ENCODE results near the gene CAPN12. TPM values are rescaled to one million over a fixed set of nuclear protein-coding genes. Genes with fewer than 3 reads are reported as not detected.
"Not testable (repeated sequence)": the region's sequence is repeated elsewhere in the genome, so short reads cannot be mapped to it uniquely, and the experiment has no call there.

The CAPN12 gene
- polyA plus RNA-seq, 1 donor (not counting 4 experiments of a cell fraction or from before 2014, with no cell fraction given) = 5.6 TPM

GRCh38 chr19:38786572-38787265, 42.4 kb upstream of the CAPN12 start:
- peak; percentile 99 for FAIRE-seq
- H4K20me1 ChIP-seq (ENCODE audit: control insufficient read depth, extremely low read depth, insufficient read depth, low read length) = no peaks in the 10 kb centered on the region
- peak overlapping the region; percentile 42 for H3K27ac ChIP-seq (ENCODE audit: control insufficient read depth, insufficient read depth, low read length)
- H3K9ac ChIP-seq (ENCODE audit: control insufficient read depth, extremely low read depth, insufficient read depth, low read length) = no peak overlapping the region
- H3K9me1 ChIP-seq (ENCODE audit: control insufficient read depth, extremely low read depth, insufficient read depth, low read length) = no peaks in the 10 kb centered on the region
- H3K79me2 ChIP-seq (ENCODE audit: control insufficient read depth, insufficient read depth, low read length) = peaks cover 1% of the 10 kb centered on the region
- H3K27me3 ChIP-seq (ENCODE audit: control insufficient read depth, extremely low read depth, insufficient read depth, low read length) = no peaks in the 10 kb centered on the region
- peak; percentile 74 for DNase-seq (ENCODE audit: low read depth, low spot score)
- dilution Hi-C loops (cut with MboI; ENCODE audit: extremely low pct_ligation_motif_present, low sequenced_read_pairs) = no loop called here
- H3K4me3 ChIP-seq (ENCODE audit: control insufficient read depth in 2 of 3, extremely low read depth in 1 of 3, insufficient read depth in 2 of 3, low read depth in 1 of 3, low read length in 3 of 3) = no peak overlapping the region
- H3K9me3 ChIP-seq (ENCODE audit: control insufficient read depth, low read depth, low read length) = no peaks in the 10 kb centered on the region
- peaks cover 17% of the 10 kb centered on the region for H3K4me1 ChIP-seq (ENCODE audit: control insufficient read depth, extremely low read depth, insufficient read depth, low read length)
- H2AFZ ChIP-seq (ENCODE audit: control insufficient read depth, low read length) = peak overlapping the region; percentile 16
- TF ChIP-seq CTCF (optimal IDR thresholded peaks at IDR 0.05 in 1 of 3, IDR thresholded peaks at IDR 0.05 in 1 of 3, conservative IDR thresholded peaks at IDR 0.05 in 1 of 3; ENCODE audit: extremely low read depth in 1 of 3, insufficient read depth in 2 of 3, low read length in 3 of 3) (no peak), EZH2 (IDR thresholded peaks at IDR 0.05; ENCODE audit: low read length) (no peak)
- H3K4me2 ChIP-seq (ENCODE audit: control insufficient read depth, extremely low read depth, insufficient read depth, low read depth, low read length) = peak overlapping the region; percentile 55
- no peaks in the 10 kb centered on the region for H3K36me3 ChIP-seq (ENCODE audit: control insufficient read depth in 2 of 2, extremely low read depth in 1 of 2, insufficient read depth in 2 of 2, low read length in 2 of 2)

GRCh38 chr19:38786061-38786460, 41.8 kb upstream of the CAPN12 start:
- H3K9me3 ChIP-seq (ENCODE audit: control insufficient read depth, low read depth, low read length); H4K20me1 ChIP-seq (ENCODE audit: control insufficient read depth, extremely low read depth, insufficient read depth, low read length); H3K4me2 ChIP-seq (ENCODE audit: control insufficient read depth, extremely low read depth, insufficient read depth, low read depth, low read length); DNase-seq (ENCODE audit: low read depth, low spot score); H3K27me3 ChIP-seq (ENCODE audit: control insufficient read depth, extremely low read depth, insufficient read depth, low read length); H3K9me1 ChIP-seq (ENCODE audit: control insufficient read depth, extremely low read depth, insufficient read depth, low read length); H3K79me2 ChIP-seq (ENCODE audit: control insufficient read depth, insufficient read depth, low read length); H3K4me3 ChIP-seq (ENCODE audit: control insufficient read depth in 2 of 3, extremely low read depth in 1 of 3, insufficient read depth in 2 of 3, low read depth in 1 of 3, low read length in 3 of 3); H2AFZ ChIP-seq (ENCODE audit: control insufficient read depth, low read length); H3K9ac ChIP-seq (ENCODE audit: control insufficient read depth, extremely low read depth, insufficient read depth, low read length); H3K27ac ChIP-seq (ENCODE audit: control insufficient read depth, insufficient read depth, low read length); H3K36me3 ChIP-seq (ENCODE audit: control insufficient read depth in 2 of 2, extremely low read depth in 1 of 2, insufficient read depth in 2 of 2, low read length in 2 of 2); FAIRE-seq; dilution Hi-C loops (cut with MboI; ENCODE audit: extremely low pct_ligation_motif_present, low sequenced_read_pairs): not testable (repeated sequence)
- H3K4me1 ChIP-seq (ENCODE audit: control insufficient read depth, extremely low read depth, insufficient read depth, low read length) = peaks cover 17% of the 10 kb centered on the region
